ENCODE results near the gene SCYGR4. TPM values are rescaled to one million over a fixed set of nuclear protein-coding genes. Genes with fewer than 3 reads are reported as not detected.

SCYGR4 gene
- total RNA-seq, 4 donors from 2014 or later, result not detected

- no peak overlapping the region for H3K27ac ChIP-seq
- intact Hi-C loops (cut with DNase I; ENCODE audit: low total_unique reads), result loop anchor here (5.0 kb wide), 1 partner anchor 183 kb away; the partner anchor contains the start of gene AGFG1
These were observed 38.2 kb downstream of the SCYGR4 start for GRCh38 chr2:227655454-227655853.

GRCh38 chr2:227657199-227657845, 40.0 kb downstream of the SCYGR4 start:
- TF ChIP-seq POLR2A (IDR thresholded peaks at IDR 0.05) (no peak), CTCF (IDR thresholded peaks at IDR 0.05 in 4 of 5, conservative IDR thresholded peaks at IDR 0.05 in 1 of 5) (no peak)
- DNase-seq (no peak), ATAC-seq (no peak)
- Histone ChIP-seq H3K4me3 (no peak overlapping the region), H3K27me3 (no peaks in the 10 kb centered on the region), H3K36me3 (no peaks in the 10 kb centered on the region), H3K4me1 (no peaks in the 10 kb centered on the region), H3K27ac (no peak overlapping the region), H3K9me3 (no peaks in the 10 kb centered on the region)
- in situ Hi-C loops (cut with MboI; ENCODE audit: low sequenced_read_pairs in 4 of 4) (loop anchor here in 1 of 4 donors (10.0 kb wide), 1 partner anchor 107 kb away; no protein-coding TSS in a partner anchor), intact Hi-C loops (cut with DNase I; ENCODE audit: low total_unique reads) (loop anchor here (5.0 kb wide), 1 partner anchor 185 kb away; the partner anchor contains the start of gene AGFG1)

More at GRCh38 chr2:227655454-227655853, 38.2 kb downstream of the SCYGR4 start:
- in situ Hi-C loops (cut with MboI; ENCODE audit: low sequenced_read_pairs in 4 of 4), result loop anchor here in 1 of 4 donors (10.0 kb wide), 1 partner anchor 109 kb away; no protein-coding TSS in a partner anchor
- no peaks in the 10 kb centered on the region for H3K27me3 ChIP-seq
- DNase-seq (peak; percentile 11 to 24), ATAC-seq (peak; percentile 83 to 85)
- H3K4me3 ChIP-seq, result no peak overlapping the region
- TF ChIP-seq CTCF (IDR thresholded peaks at IDR 0.05 in 4 of 5, conservative IDR thresholded peaks at IDR 0.05 in 1 of 5) (no peak), POLR2A (IDR thresholded peaks at IDR 0.05) (no peak)
- H3K4me1 ChIP-seq, result no peaks in the 10 kb centered on the region
- no peaks in the 10 kb centered on the region for H3K9me3 ChIP-seq
- H3K36me3 ChIP-seq, result no peaks in the 10 kb centered on the region

- no peak for ATAC-seq
- Histone ChIP-seq H3K36me3 (no peaks in the 10 kb centered on the region), H3K27ac (no peak overlapping the region), H3K27me3 (no peaks in the 10 kb centered on the region), H3K4me1 (no peaks in the 10 kb centered on the region), H3K4me3 (no peak overlapping the region), H3K9me3 (no peaks in the 10 kb centered on the region)
- no peak for TF ChIP-seq CTCF (IDR thresholded peaks at IDR 0.05 in 4 of 5, conservative IDR thresholded peaks at IDR 0.05 in 1 of 5)
- no peak for DNase-seq
- in situ Hi-C loops (cut with MboI; ENCODE audit: low sequenced_read_pairs in 4 of 4), result loop anchor here in 1 of 4 donors (10.0 kb wide), 1 partner anchor 104 kb away; no protein-coding TSS in a partner anchor
- intact Hi-C loops (cut with DNase I; ENCODE audit: low total_unique reads), result no loop called here
These were observed 43.8 kb downstream of the SCYGR4 start for GRCh38 chr2:227661025-227661649.

GRCh38 chr2:227661827-227662226, 44.5 kb downstream of the SCYGR4 start:
- intact Hi-C loops (cut with DNase I; ENCODE audit: low total_unique reads) (no loop called here), in situ Hi-C loops (cut with MboI; ENCODE audit: low sequenced_read_pairs in 4 of 4) (loop anchor here in 1 of 4 donors (10.0 kb wide), 1 partner anchor 103 kb away; no protein-coding TSS in a partner anchor)
- TF ChIP-seq CTCF (IDR thresholded peaks at IDR 0.05 in 4 of 5, conservative IDR thresholded peaks at IDR 0.05 in 1 of 5) (no peak), POLR2A (IDR thresholded peaks at IDR 0.05) (no peak)
- Histone ChIP-seq H3K9me3 (no peaks in the 10 kb centered on the region), H3K4me3 (no peak overlapping the region), H3K27me3 (no peaks in the 10 kb centered on the region), H3K36me3 (no peaks in the 10 kb centered on the region), H3K27ac (no peak overlapping the region), H3K4me1 (no peaks in the 10 kb centered on the region)
- ATAC-seq (no peak), DNase-seq (no peak)
